ENCODE data around the gene AACS.

DNA sequence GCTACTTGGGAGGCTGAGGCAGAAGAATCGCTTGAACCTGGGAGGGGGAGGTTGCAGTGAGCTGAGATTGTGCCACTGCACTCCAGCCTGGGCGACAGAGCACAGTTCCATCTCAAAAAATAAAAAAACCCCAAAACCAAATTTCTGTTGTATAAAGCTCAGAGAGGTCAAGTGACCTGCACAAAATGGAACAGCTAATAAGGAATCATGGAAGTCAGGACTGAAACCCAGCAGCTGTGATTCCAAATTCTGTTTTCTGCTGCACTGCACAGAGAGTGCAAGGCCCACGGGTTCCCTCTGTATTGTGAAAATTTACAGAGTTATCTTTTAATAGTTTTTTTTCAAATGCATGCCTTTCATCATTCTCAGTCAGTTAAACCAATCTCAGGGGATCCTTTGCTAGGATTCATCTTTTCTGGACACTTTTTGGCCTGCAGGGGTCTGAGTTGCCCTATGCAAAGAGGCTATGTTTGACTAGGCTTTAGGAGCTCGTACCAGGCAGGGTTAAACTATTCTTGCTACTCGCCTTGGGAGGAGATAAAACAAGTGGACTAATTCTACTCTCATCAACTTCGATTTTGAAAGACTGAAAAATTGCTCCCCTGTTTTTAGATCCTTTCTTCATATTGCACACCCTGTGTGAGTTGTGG, 26.1 kb upstream of the AACS start:
- TF ChIP-seq, protein P1, sequence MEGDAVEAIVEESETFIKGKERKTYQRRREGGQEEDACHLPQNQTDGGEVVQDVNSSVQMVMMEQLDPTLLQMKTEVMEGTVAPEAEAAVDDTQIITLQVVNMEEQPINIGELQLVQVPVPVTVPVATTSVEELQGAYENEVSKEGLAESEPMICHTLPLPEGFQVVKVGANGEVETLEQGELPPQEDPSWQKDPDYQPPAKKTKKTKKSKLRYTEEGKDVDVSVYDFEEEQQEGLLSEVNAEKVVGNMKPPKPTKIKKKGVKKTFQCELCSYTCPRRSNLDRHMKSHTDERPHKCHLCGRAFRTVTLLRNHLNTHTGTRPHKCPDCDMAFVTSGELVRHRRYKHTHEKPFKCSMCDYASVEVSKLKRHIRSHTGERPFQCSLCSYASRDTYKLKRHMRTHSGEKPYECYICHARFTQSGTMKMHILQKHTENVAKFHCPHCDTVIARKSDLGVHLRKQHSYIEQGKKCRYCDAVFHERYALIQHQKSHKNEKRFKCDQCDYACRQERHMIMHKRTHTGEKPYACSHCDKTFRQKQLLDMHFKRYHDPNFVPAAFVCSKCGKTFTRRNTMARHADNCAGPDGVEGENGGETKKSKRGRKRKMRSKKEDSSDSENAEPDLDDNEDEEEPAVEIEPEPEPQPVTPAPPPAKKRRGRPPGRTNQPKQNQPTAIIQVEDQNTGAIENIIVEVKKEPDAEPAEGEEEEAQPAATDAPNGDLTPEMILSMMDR (IDR thresholded peaks at IDR 0.05): no peak
- no peak for TF ChIP-seq POLR2A (IDR thresholded peaks at IDR 0.05)

All from right lobe of liver (tissue), 4 donors.